ENCODE results near the gene STK26.

Gene STK26

GRCh38 chrX:132101206-132101605 lies 78.1 kb downstream of the STK26 start:
- no peak for DNase-seq

- no peak for DNase-seq
Measured at GRCh38 chrX:132101799-132102198, 78.7 kb downstream of the STK26 start.

GRCh38 chrX:132107291-132107690 lies 84.2 kb downstream of the STK26 start:
- DNase-seq, result no peak

- no peak for DNase-seq
Measured at GRCh38 chrX:132114607-132115006, 91.5 kb downstream of the STK26 start.

GRCh38 chrX:132115792-132116191 lies 92.7 kb downstream of the STK26 start:
- DNase-seq, result no peak

- DNase-seq, result no peak
Measured at GRCh38 chrX:132118358-132118757, 95.3 kb downstream of the STK26 start.

GRCh38 chrX:132119283-132119682 lies 96.2 kb downstream of the STK26 start:
- DNase-seq, result no peak

- DNase-seq, result no peak
Measured at GRCh38 chrX:132119821-132120515, 96.9 kb downstream of the STK26 start.

- DNase-seq, result no peak
Measured at GRCh38 chrX:132120913-132121312, 97.8 kb downstream of the STK26 start.

Data from CD4-positive, alpha-beta T cell treated with Interferon gamma for 1 hour (primary cell).